Activated CD8-positive, alpha-beta memory T cell treated with anti-CD3 and anti-CD28 coated beads, Interleukin-2, amount 50 U/mL, for 1 hour (primary cell): Measurements from ENCODE around the gene MTCL1.

Source experiments
- DNase-seq: peaks from one replicate; pipeline ENCODE4 v3.0.0-alpha.2; 2020; ENCODE audit errors: extremely low read depth

Gene MTCL1

DNA sequence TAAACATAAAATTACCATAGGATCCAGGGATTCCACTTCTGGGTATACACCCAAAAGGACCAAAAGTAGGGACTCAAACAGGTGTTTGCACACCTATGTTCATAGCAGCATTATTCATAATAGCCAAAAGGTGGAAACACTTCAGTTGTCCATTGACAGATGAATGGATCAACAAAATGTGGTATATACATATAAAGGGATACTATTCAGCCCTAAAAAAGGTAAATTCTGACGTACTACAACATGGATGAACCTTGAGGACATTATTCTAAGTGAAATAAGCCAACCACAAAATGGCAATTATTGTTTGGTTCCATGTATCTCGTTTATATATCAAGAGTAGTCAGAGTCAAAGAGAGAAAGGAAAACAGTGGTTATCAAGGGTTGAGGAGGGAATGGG is 128.1 kb downstream of the MTCL1 start:
- no peak for DNase-seq

DNA sequence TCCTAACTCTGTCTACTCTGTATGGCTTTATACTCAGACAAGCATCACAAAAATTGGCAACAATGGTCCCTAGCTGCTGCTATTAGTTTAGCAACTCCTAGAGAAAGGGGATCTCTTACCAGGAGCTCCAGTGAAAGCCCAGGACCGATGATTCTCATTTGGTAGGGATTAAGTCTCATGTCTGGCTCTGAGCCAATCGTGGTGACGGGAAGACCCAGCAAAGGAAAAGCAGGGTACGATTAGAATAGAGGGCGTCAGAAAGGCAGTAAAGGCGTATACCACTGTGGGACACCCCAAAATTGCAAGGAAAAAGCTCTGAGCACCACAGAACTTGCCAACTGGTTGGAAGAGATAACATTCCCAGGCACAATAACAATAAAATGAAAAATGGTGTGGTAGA is 129.5 kb downstream of the MTCL1 start:
- no peak for DNase-seq

DNA sequence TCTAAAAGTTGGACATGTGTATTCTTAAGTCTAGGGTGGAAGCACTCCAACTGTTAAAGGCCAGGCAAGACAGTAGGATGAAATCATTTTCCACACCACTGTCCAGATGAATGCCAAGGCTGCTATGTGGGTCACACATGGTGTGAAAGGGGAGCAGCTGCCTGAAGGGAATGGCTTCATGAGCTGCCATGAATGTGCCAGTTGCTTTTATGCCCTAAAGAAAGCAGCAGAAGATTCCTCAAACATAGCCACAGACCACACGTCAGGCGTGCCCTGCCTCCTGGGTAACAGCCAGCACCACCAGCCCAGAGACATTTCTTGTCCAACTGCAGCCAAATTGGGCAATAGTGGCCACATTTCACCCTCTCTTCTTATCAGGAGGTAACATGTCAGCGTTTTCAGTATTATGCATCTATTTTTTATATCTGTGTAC is 130.2 kb downstream of the MTCL1 start:
- no peak for DNase-seq

DNA sequence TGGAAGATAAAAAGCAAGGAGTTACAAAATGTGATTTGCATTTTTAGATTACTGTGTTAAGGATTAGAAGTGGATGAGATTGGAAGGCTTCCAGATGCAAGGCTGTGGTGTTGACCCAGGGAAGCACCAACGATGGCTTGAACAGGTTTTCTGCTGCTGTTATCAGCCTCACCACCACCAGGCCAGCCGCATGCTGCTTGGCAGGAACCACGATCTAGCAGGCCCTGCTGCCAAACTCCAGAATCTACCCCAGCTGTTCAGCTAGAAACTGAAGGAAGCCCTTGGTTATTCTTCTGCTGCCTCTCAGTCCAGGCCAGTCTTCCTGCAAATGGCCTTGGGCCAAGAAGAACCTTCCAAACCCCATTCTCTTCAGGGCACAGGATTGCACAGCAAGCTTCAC is 133.9 kb downstream of the MTCL1 start:
- DNase-seq = no peak

DNA sequence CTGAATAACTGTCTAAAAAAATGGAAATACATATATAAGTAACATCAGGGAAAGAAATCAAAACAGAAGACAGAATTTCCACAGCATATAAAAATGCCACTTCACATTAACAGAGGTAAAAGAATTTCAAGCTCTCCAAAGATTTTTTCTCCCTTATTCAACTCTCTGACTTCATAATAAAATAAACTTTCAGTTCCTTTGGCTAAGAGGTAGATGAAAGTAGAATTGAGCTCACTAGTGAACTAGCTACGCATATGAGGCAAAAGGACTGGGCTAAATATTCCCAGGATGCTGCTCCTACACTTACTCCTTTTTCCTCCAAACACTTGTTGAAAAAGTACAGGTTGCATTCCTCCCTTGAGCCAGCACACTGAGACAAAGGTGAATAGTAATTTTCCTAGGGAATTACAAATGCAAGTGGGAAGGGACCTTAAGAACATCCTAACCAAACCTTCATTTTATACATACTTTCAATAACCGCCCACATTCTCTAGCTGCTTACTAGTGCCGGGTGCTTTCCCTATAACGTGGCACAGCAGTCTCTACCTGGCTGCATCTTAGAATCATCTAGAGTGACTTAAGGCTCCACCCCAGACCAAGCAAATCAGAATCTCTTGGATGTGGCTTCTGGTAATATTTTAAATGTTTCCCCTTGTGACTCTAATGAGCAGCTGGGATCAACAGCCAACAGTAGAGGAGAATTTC is 136.6 kb downstream of the MTCL1 start:
- no peak for DNase-seq

DNA sequence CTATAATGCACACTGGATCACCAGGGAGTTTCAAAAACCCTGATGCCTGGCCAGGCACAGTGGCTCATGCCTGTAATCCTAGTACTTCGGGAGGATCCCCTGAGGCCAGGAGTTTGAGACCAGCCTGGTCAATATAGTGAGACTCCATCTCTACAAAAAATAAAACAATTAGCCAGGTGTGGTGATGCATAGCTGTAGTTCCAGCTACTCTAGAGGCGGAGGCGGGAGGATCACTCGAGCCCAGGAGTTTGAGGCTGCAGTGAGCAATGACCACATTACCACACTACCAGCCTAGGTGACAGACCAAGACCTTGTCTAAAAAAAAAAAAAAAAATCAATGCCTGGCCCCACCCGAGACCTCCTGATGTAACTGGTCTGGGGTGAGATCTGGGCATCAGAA is 137.2 kb downstream of the MTCL1 start:
- DNase-seq = no peak

DNA sequence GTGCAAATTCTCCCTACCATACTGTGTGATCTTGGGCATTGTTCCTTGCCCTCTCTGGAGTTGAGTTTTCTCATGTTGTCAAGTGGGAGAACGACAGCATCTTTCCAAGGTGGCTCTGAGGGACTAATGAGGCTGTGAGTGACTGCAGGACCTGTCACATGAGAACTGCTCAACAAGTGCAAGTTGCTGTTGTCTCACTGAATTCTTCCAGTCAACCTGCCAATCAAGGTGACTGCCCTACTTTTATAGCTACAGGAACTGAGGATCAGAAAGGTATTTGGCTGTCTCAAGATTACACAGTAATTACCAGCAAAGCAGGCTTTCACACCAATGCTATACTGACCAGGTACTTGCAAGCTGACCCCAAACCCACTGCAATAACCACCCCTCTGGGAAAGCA is 137.6 kb downstream of the MTCL1 start:
- no peak for DNase-seq

DNA sequence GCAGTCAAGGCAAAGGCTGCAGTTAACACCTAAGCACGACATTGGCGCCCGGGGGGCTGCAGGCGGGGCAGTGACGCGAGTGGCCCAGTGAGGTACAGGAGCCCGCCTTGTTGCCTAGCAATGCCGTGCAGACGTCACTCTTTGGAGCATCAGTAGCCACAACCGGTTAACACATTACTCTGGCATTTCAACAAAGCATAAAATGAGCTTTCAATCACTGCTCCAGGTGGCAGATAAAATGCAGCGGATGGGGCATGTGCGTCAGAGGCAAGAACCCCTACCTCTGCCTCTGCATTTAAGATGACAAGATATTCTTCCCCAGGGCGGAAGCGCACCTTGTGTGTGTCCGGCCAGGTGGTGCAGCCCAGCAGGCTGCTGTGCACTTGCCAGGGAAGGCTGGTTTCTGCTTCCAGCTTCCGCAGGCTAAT is 139.4 kb downstream of the MTCL1 start:
- no peak for DNase-seq

DNA sequence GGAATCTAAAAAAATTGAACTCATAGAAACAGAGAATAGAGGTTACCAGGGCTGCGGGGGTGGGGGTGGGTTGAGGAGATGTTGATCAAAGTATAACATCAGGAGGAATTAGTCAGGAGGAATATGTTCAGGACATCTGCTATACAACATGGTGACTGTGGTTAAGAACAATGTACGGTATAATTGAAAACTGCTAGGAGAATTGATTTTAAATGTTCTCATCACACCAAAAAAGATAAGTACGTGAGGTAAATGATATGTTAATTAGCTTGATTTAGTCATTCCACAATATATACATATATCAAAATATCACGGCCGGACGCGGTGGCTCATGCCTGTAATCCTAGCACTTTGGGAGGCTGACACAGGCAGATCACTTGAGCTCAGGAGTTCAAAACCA is 140.2 kb downstream of the MTCL1 start:
- no peak for DNase-seq

DNA sequence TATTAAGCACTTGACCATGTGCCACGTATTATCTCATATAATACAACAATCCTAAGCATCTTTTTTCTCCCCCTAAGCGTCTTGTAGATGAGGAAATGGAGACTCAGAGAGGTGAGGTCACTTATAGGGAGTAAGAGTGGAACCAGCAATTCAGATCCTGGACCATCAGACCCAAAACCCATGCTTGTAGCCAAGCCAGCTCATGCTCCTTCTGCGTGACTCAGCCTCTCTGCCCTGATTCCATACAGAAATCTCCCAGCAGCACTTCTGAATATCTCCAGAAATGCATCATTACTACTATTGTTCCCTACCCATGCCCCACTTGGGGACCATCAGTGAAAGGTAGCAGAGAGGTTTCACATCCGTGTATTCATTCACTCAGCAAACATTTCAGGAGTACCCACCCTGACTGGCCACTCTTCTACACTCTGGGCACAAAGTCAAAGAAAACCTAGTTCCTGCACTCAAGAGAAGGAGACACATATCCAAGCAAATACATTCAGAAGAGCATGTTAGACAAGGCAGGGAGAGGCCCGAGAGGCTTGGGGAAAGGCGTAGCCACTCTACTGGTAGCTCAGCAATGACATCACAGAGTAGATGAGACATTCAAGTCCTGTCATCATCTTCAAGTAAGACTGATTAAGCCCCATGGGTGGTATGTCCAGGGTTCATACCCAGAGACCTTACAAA is 141.9 kb downstream of the MTCL1 start:
- DNase-seq = no peak

DNA sequence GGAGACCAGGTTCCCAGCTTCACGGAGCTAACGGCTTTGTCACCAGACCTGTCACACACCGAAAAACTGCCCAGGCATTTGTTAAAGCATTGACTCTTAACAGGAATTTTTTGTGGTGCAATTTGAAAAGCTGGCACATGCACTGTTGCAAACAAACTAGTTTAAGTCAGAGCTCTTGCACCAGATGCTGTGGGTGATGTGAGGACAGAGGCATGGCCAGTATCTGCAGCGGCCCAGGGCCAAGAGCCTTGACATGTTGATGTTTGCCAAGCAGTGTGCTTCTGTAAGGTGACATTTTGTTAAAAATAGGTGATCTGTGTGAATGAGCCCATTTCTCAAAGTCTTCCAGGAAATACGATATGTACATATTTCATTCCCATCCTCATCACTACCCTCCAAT is 142.5 kb downstream of the MTCL1 start:
- no peak for DNase-seq

DNA sequence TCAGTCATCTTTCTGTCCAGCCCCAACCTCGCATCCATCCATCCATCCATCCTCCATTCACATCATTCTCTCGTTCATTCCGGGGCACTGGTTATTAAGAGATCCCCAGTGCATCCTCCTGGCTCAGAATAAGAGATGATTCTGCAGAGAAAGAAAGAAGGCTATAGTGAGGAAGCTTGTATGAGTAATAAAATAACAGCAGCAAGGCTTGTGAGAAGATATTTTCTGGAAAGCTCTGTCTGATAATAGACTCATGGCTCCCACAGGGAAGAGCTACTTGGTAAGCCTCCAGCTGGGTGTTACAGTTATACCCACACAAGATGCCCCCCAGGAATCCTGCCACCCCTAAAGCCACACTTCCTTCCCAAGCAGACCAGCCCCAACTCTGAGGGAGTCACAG is 143.2 kb downstream of the MTCL1 start:
- no peak for DNase-seq

DNA sequence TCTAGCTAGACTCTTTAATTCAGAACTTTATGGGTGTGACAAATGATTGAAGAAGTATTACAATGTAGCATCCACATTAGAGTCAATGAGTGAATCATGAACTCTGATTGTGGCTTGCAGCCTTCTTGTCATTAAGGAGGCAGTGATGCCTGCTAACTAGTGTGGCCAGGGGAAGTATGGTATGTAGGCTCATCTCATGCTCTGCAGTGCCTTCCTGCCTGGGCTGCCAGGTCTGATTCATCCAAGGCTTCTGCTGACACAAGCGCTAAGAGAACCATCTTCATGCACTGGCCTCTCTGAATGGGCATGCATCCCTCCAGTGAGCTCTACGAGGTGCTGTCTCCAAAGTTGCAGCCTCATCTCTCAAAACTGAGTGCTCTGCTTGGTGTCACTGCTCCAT is 144.3 kb downstream of the MTCL1 start:
- DNase-seq = no peak

DNA sequence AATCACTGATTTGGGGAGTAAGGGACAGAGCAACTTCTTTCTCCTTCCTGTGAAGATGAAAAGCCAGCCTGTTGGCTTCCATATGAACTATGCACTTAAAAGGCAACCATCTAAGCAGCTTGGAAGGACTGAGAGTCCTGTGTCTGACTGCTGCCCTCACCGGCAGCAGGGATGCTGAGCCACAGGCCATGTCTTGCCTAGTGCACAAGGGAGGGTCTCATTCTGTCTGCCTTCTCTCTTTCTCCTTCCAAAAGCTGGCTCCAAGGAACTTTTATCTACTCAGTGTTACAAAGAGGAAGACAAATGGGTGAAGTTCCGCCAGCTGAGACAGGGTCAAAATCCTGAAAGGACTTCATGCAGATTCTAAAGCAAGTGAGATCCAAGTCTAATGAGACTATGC is 146.3 kb downstream of the MTCL1 start:
- DNase-seq = no peak

DNA sequence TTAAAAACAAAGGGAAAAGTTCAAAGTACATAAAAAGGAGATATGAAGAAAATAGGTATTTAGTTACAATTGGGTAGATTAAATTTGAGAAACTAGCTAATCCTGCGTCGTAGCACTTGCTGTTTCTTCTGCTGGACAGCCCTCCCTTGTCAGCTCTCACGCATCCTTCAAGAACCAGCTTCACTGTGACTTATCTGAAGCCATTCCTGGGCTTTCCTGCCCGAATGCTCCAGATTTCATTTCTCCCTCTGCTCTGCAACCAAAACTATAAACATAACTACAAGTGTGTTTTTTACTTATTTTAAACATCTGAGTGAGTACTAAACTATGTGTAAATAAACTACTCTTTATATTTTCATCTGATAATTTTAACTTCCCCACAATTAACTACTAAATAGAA is 149.2 kb downstream of the MTCL1 start:
- no peak for DNase-seq

DNA sequence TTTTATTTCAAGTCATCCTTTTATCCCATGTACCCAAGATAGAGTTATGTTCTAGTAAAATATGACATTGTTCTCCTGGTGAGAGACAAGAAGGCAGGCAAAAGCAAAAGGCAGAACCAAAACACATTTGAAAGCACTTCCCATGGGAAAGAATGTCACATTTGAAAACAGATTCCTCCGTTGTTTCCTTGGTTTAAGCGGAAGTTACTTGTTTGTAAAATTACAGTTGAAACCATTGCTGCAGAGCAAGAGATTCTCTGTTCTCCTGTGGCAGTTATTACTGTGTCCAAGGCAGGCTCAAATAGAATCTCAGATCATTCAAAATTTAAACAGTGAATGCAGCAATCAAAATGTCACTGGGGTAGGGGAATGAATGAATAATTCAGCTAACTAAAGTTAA is 149.6 kb downstream of the MTCL1 start:
- no peak for DNase-seq

DNA sequence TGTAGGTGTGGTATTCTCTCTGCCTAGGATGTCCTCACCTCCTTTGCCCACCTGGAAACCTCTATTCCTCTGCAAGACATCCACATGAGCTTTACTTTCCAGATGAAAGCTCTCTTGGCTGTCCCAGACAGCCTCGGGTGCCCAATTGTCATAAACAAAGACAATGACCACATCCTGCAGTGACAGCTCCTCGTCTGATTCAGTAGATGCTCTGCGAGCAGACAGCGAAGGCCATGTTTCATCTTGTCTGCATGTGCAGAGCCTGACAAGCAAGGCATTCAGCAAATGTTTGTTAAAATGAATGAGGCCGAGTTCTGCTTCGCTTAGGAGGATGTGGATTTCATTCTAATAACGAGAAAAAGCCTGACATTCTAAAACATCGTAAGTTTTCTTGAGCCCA is 150.9 kb downstream of the MTCL1 start:
- no peak for DNase-seq

DNA sequence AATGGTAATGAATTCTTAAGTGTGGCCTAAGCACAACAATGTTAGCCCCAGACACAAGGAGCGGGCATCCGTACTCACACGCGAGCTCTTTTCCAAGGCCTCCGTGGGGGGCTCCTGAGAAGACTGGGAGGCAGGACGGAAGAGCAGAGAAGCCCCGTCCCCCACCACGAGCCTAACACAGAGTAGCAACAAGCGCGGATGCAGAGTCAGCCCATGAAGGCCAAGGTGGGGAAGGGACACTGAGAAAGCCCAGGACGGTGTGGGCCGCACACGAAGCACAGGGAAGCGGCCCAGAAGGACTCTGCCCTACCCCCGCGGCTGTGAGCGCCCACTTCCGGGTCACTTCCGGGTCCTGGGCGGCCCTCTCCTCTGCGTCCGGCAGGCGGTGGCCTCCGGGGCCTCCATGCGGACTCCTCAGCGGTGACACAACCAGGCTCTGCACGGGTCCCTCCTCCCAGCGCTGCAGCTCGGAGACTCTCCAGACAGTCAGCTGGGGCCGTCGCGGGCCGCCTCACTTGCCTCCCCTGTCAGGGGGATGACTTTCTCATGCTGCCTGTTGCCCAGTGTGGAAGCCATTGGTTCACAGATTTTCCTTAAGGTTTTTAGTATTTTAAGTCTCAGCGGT is 151.5 kb downstream of the MTCL1 start:
- DNase-seq = no peak

DNA sequence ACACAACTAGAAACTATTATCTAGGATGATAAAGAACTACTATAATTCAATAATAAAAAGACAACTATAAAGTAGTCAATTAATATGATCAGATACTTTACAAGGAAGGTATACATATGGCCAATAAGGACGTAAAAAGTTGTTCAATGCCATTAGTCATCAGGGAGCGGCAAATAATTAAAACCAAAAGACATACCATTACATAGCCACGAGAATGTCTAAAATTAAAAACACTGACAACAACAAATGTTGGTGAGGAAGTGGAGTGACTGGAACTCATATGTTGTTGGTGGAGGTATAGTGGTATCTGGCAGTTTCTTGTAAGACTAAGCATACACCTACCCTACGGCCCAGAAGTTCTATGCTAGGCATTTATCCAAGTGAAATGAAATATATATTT is 152.4 kb downstream of the MTCL1 start:
- DNase-seq = no peak

DNA sequence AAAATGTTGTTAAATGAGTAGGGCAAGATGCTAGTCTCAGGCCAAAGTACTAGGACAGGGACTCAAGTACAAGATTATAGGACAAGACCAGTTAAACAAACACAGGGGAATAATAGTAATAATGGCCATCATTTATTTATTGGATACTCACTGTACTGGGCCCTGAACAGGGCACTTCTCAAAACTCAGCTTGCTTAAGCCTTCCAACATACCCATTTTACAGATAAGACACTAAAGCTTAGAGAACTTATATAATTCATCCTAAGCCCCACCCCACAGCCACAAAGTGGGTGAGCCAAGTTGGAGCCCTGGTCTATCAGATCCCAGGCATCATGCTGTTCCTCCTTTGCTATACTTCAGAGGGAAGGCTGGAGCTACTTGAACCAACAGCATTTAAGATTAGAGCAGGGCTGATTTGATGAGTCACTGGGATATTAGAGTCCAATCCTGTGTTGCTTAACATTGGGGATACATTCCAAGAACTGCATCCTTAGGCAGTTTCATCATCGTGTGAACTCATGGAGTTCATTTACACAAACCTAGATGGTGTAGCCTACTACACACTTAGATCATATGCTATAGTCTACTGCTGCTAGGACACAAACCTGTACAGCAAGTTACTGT is 153.6 kb downstream of the MTCL1 start:
- no peak for DNase-seq

DNA sequence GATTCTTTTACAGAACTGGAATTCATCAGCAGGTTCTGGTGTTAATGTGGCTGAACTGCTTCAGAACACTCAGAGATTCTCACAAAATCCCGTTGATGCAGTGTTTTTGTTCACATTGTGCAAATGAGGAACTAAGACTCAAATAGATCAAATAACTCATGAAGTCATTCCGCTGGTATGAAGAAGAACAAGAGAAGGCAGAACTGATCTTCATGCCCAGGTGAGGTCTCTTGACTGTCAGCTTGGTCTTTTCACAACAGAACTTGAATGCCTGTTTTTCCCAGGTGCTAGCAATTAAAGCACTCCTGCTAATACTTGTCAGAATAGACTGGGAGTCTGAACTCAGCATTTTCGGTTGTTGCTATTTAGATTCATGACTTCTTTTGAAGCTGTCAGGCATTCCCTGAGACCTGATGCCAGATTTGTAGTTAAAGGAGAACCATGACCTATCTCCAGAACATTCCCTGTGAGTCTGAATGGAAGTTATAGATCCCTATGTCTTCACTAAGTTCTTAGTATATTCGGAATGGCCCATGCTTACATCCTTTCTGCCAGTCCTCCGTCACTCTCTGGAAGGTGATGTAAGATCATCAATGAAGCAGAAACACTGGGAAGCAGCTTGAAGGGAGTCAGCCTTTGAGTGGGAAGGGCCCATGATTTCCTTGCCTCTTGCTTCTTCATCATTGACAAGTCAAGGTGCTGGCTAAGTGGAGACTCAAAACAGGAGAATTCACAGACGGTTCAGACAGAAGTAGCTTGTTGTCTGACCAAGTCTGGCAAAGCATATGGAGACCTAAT is 155.7 kb downstream of the MTCL1 start:
- no peak for DNase-seq

DNA sequence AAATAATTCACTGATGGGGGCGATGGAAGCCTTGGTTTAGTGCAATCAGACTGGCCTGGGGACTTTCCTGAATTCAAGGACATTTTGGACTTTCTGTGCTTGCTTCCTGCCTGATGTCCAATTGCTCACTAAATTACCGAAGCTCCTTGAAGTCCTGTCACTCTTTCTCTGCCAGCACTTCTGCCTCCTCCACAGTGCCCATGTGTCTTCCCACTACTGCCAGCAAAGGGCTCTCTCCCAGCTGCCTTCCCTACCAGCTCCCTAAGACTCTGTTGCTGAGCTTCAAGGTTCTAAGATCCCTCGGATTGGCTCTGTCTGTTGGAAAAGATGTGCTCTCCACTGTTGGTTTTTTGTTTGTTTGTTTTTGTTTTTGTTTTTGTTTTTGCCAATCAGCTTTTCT is 158.1 kb downstream of the MTCL1 start:
- no peak for DNase-seq
